Fibroblast of lung (primary cell): ENCODE results near the gene PRDM16.

Experiments
- EZH2 ChIP-seq: IDR thresholded peaks from 2 replicates; pipeline ENCODE4 v1.5.1; 2012; ENCODE audit warnings: low read length, control low read depth, mild to moderate bottlenecking; ENCODE audit errors: missing control alignments
- TF ChIP-seq, protein P1 (sequence below), 2 donors: IDR thresholded peaks in 1 of 2; conservative IDR thresholded peaks in 1 of 2; 1 replicate in 1 of 2; 2 replicates in 1 of 2; pipeline ENCODE4 v1.5.1; 2011 to 2012; ENCODE audit warnings: low read length in 2 of 2, control low read depth in 1 of 2, inconsistent platforms in 1 of 2, low read depth in 1 of 2, mild to moderate bottlenecking in 1 of 2

- TF ChIP-seq, protein P1, sequence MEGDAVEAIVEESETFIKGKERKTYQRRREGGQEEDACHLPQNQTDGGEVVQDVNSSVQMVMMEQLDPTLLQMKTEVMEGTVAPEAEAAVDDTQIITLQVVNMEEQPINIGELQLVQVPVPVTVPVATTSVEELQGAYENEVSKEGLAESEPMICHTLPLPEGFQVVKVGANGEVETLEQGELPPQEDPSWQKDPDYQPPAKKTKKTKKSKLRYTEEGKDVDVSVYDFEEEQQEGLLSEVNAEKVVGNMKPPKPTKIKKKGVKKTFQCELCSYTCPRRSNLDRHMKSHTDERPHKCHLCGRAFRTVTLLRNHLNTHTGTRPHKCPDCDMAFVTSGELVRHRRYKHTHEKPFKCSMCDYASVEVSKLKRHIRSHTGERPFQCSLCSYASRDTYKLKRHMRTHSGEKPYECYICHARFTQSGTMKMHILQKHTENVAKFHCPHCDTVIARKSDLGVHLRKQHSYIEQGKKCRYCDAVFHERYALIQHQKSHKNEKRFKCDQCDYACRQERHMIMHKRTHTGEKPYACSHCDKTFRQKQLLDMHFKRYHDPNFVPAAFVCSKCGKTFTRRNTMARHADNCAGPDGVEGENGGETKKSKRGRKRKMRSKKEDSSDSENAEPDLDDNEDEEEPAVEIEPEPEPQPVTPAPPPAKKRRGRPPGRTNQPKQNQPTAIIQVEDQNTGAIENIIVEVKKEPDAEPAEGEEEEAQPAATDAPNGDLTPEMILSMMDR (conservative IDR thresholded peaks at IDR 0.05 in 1 of 2, IDR thresholded peaks at IDR 0.05 in 1 of 2; ENCODE audit: low read depth in 1 of 2, low read length in 2 of 2): no peak
- TF ChIP-seq EZH2: no peak
Measured at GRCh38 chr1:3112526-3112925, 43.5 kb downstream of the PRDM16 start.
